ENCODE measurements around the gene S100A9.

- TF ChIP-seq CTCF (IDR thresholded peaks at IDR 0.05 in 8 of 11, conservative IDR thresholded peaks at IDR 0.05 in 3 of 11) (no peak), POLR2A (IDR thresholded peaks at IDR 0.05) (no peak)
Measured at GRCh38 chr1:153339802-153340201, 17.9 kb upstream of the S100A9 start.
